ENCODE data around the gene ITGB3.

DNA sequence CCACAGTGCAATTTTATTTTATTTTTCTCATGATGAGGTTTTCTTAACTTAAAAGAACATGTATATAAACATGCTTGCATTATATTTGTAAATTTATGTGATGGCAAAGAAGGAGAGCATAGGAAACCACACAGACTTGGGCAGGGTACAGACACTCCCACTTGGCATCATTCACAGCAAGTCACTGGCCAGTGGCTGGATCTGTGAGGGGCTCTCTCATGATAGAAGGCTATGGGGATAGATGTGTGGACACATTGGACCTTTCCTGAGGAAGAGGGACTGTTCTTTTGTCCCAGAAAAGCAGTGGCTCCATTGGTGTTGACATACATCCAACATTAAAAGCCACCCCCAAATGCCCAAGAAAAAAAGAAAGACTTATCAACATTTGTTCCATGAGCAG lies 57.8 kb downstream of the ITGB3 start:
- TF ChIP-seq CTCF (IDR thresholded peaks at IDR 0.05) (no peak), EP300 (IDR thresholded peaks at IDR 0.05) (no peak)
